Thyroid gland (tissue), 4 donors: Measurements from ENCODE around the gene WDR90. TPM values are rescaled to one million over a fixed set of nuclear protein-coding genes. Genes with fewer than 3 reads are reported as not detected.
A peak's percentile ranks its signal among the peaks of the same experiment; 100 is the strongest.

Experiments
- DNase-seq, 2 donors: peaks; one replicate each; pipeline ENCODE4 v3.0.0-alpha.2; 2019
- H3K27ac ChIP-seq, 3 donors: fragments of 200-600 bp; sonication (generic); 1 replicate in 2 of 3; 2 replicates in 1 of 3; pipeline ENCODE4 v1.5.1; 2016 to 2019; ENCODE audit warnings: mild to moderate bottlenecking in 1 of 3, moderate library complexity in 1 of 3
- H3K27me3 ChIP-seq: fragments of 200-600 bp; sonication (generic); one replicate; pipeline ENCODE4 v1.5.1; 2019
- H3K36me3 ChIP-seq, 2 donors: fragments of 200-600 bp; sonication (generic); one replicate each; pipeline ENCODE4 v1.5.1; 2016 to 2019
- H3K4me1 ChIP-seq, 2 donors: fragments of 200-600 bp; sonication (generic); one replicate each; pipeline ENCODE4 v1.5.1; 2017 to 2019
- H3K4me3 ChIP-seq, 3 donors: fragments of 200-600 bp; sonication (generic); replicated peaks in 1 of 3; 1 replicate in 2 of 3; 2 replicates in 1 of 3; pipeline ENCODE4 v1.5.1; 2016; ENCODE audit warnings: mild to moderate bottlenecking in 1 of 3
- H3K9me3 ChIP-seq: fragments of 200-600 bp; sonication (generic); one replicate; pipeline ENCODE4 v1.5.1; 2017
- CTCF ChIP-seq, 6 experiments: fragments of 200-600 bp in 3 of 6; fragments of 450-650 bp in 3 of 6; sonication (generic) in 3 of 6; IDR thresholded peaks; one replicate each; pipeline ENCODE4 v1.5.1; 2016 to 2019; ENCODE audit warnings: antibody characterized with exemption in 6 of 6, mild to moderate bottlenecking in 2 of 6, inconsistent platforms in 1 of 6, moderate library complexity in 1 of 6
- POLR2A ChIP-seq, 2 donors: fragments of 450-650 bp; IDR thresholded peaks; one replicate each; pipeline ENCODE4 v1.6.1; 2017; ENCODE audit warnings: antibody characterized with exemption in 2 of 2, mild to moderate bottlenecking in 2 of 2, moderate library complexity in 1 of 2
- WGBS, 2 donors: methylation state at CpG; one replicate each; pipeline ENCODE4 v1.1.5; 2017; 5-methylcytosine and 5-hydroxymethylcytosine counted together
- intact Hi-C: fragments of 100-400 bp; cut with DNase I; formaldehyde crosslinking; loops from one replicate; pipeline ENCODE4 v1.15.1; 2023
- total RNA-seq, 4 donors: library from RNA; depleted of rRNA; stranded (reverse); fragments of >200 nt; gene quantifications; one replicate each; pipeline ENCODE4 v1.2.3, GENCODE V29; 2016

The WDR90 gene
- total RNA-seq, 4 donors from 2014 or later: 23.6 to 56.0 (median 34.3) TPM

- intact Hi-C loops: no loop called here
- Histone ChIP-seq H3K27me3 (no peaks in the 10 kb centered on the region), H3K4me1 (peaks cover 8 to 14% of the 10 kb centered on the region in 2 donors), H3K27ac (peak overlapping the region; percentile 70 to 80 (median 72)), H3K4me3 (peak overlapping the region; percentile 72 to 94 (median 75)), H3K9me3 (no peaks in the 10 kb centered on the region), H3K36me3 (peaks cover 33 to 43% of the 10 kb centered on the region in 2 donors)
- DNase-seq: no peak
- 5% methylated on average over 12 of the region's 50 CpGs; no CpG with 5 or more reads in 1 of the 2 donors for WGBS, 2 donors
- TF ChIP-seq CTCF (IDR thresholded peaks at IDR 0.05) (no peak), POLR2A (IDR thresholded peaks at IDR 0.05) (no peak)
Observed at GRCh38 chr16:668519-669171, 19.5 kb downstream of the WDR90 start.

- TF ChIP-seq POLR2A (IDR thresholded peaks at IDR 0.05): no peak
- TF ChIP-seq CTCF (IDR thresholded peaks at IDR 0.05): no peak
- Histone ChIP-seq H3K36me3 (peaks cover 33 to 44% of the 10 kb centered on the region in 2 donors), H3K27ac (no peak overlapping the region), H3K27me3 (no peaks in the 10 kb centered on the region), H3K4me3 (no peak overlapping the region), H3K9me3 (no peaks in the 10 kb centered on the region), H3K4me1 (peaks cover 8 to 14% of the 10 kb centered on the region in 2 donors)
- 97 to 100% methylated on average over 2 to 8 of the region's 13 CpGs for WGBS, 2 donors
- DNase-seq: no peak
- intact Hi-C loops: no loop called here
Observed at GRCh38 chr16:669666-670065, 20.5 kb downstream of the WDR90 start.

GRCh38 chr16:670485-671352, 21.6 kb downstream of the WDR90 start:
- Histone ChIP-seq H3K36me3 (peaks cover 33 to 44% of the 10 kb centered on the region in 2 donors), H3K27ac (no peak overlapping the region), H3K4me1 (peaks cover 12 to 24% of the 10 kb centered on the region in 2 donors), H3K27me3 (no peaks in the 10 kb centered on the region), H3K4me3 (no peak overlapping the region), H3K9me3 (no peaks in the 10 kb centered on the region)
- TF ChIP-seq CTCF (IDR thresholded peaks at IDR 0.05): no peak
- no peak for TF ChIP-seq POLR2A (IDR thresholded peaks at IDR 0.05)
- 72 to 94% methylated on average over 7 to 30 of the region's 52 CpGs for WGBS, 2 donors
- intact Hi-C loops: no loop called here
- no peak for DNase-seq

GRCh38 chr16:671353-672131, 22.4 kb downstream of the WDR90 start:
- no peak overlapping the region for H3K27ac ChIP-seq
- peaks cover 33 to 44% of the 10 kb centered on the region in 2 donors for H3K36me3 ChIP-seq
- H3K9me3 ChIP-seq: no peaks in the 10 kb centered on the region
- 93 to 95% methylated on average over 18 to 32 of the region's 40 CpGs for WGBS, 2 donors
- H3K4me3 ChIP-seq: no peak overlapping the region
- no peak for TF ChIP-seq CTCF (IDR thresholded peaks at IDR 0.05)
- TF ChIP-seq POLR2A (IDR thresholded peaks at IDR 0.05): no peak
- intact Hi-C loops: no loop called here
- DNase-seq: no peak
- H3K4me1 ChIP-seq: peaks cover 12 to 28% of the 10 kb centered on the region in 2 donors
- H3K27me3 ChIP-seq: no peaks in the 10 kb centered on the region
